Activated CD8-positive, alpha-beta memory T cell treated with anti-CD3 and anti-CD28 coated beads, Interleukin-2, amount 50 U/mL, for 24 hours (primary cell): ENCODE results near the gene ATRIP.
A peak's percentile ranks its signal among the peaks of the same experiment; 100 is the strongest.
"Not testable (repeated sequence)": the region's sequence is repeated elsewhere in the genome, so short reads cannot be mapped to it uniquely, and the experiment has no call there.

Experiments
- DNase-seq: peaks from one replicate; pipeline ENCODE4 v3.0.0-alpha.2; 2020; ENCODE audit errors: extremely low read depth

The ATRIP gene

GRCh38 chr3:48446425-48447193 lies at the start of gene ATRIP:
Gene ATRIP (plus strand): TSS chr3:48446737. CDS start chr3:48446846, 109 bp downstream.
- peak; percentile 62 for DNase-seq

GRCh38 chr3:48397767-48398681 lies 48.5 kb upstream of the ATRIP start:
- no peak for DNase-seq

DNA sequence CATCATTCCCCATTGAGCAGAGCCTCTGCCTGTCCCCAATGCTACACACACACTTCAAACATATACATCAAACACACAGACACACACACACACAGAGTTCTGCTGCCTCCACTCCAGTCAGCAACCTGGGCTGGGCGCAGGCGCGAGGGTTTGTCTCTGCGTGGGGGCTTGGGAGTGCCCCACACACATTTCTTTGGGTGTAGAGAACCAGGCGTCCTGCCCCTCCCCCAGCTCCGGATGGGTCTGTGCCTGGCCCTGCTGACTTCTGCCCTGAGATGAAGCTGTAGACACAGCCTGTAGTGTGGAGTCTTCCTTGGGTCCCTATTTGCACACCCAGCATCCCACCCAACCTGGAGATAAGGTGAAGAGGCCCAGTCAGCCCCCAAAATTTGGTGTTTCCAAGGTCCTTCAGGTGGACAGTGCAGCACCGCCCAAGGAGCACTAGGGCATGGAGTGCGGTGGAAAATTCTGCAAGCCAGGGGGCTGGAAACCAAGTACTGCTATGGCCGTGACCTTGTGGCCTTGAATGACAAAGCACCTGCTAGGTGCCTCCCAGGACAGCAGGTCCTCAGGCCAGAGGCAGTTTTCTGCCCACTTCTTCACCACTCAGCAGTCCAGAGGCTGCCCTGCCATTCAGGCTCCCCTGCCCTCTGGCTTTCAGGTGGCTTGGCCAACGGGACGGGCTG lies 47.7 kb upstream of the ATRIP start:
- no peak for DNase-seq

DNA sequence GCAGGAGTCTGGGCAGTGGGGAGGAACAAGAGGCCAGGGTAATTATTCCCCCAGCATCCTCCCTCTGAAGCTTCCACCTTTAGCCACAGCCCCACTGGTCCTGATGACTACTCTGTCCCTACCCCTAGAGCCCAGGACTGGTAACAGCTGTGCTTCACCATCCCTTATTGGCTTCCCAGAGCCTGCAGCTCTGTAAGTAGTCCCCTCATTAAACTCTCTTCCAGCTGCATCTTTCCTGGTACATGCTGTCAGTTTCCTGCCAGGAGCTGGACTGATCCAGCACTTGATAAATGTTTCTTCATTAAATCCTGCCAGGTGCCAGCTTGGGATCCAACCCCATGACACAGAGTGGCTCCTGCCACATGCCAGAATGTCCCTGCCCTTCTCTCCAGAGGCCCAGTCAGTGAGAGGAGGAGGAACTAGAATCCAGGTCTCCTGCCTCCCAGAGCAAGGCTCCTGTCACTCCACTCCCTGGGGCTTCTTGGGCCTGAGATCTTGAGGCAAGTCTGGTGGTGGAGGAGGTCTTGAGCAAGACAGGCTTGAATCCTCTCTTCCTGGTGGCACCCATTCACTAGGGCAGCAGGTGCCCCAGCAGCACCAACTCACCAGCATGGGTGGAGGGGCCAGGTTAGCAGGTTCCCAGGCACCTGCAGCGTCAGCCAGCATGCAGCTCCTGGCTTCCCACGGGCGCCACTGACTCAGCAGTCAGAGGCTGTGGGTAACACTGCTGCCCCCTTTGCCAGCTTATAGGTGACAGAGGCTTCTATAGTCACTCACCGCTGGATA lies 47.0 kb upstream of the ATRIP start:
- DNase-seq, result no peak

- peak; percentile 6 for DNase-seq
These were observed 45.6 kb upstream of the ATRIP start for GRCh38 chr3:48400824-48401433.

DNA sequence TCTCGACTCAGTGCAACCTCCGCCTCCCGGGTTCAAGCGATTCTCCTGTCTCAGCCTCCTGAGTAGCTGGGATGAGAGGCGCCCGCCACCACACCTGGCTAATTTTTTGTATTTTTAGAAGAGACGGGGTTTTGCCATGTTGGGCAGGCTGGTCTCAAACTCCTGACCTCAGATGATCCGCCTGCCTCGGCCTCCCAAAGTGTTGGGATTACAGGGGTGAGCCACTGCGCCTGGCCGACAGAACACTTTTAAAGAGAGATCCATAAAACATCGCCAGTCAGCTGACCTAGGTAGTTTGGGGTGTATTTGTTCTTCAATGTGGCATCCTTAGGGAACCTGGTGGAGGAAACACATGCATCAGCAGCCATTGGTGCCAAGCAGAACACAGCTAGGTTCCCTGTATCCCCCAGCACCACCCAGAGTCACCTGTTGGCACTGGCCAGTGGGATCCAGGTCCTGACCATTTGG lies 45.1 kb upstream of the ATRIP start:
- DNase-seq, result not testable (repeated sequence)

GRCh38 chr3:48402281-48402732 lies 44.2 kb upstream of the ATRIP start:
- no peak for DNase-seq

GRCh38 chr3:48402907-48403306 lies 43.6 kb upstream of the ATRIP start:
- DNase-seq, result no peak

DNA sequence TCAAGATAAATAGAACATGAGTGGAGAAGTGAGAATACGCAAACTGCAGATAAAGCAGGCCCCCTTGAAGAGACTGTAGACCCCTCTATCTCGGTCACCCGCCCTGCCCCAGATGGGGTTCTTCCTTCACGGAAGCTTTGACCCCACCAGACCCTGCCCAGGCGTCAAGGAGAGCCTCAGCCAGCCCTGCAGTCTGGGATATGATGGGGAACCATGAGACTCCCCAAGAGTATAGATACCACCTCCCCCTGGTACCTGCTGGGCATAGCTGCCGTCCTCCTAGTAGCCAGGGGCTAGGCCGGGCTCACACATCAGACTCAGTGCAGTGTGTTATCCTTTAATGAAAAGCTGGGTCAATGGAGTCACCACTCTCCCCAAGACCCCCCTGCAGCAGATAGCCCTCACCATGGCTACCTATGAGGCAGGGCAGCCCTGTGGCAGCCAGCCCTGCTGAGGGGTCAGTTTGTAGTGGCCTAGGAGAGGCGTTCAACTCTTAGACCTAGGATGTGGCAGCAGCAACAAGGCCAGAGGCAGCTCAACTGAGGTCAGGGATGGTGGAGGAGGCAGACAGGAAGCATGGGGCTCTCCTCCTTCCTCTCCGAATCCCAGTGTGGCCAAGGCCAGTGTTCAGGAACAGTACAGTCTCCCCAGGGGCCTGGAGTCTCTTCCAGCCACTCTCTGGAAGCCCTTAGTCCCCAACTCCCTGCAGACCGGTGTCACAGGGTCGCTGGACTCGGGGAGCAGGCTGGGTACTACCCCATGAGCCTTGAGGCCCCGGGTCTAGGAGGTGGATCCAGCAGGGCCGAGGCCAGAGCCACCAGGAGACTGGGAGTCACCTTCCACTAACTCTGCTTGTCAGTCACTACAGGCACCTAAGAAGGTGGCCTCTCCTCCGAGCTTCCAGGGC lies 42.8 kb upstream of the ATRIP start:
- DNase-seq, result no peak

- DNase-seq, result no peak
These were observed 41.8 kb upstream of the ATRIP start for GRCh38 chr3:48404440-48405342.

DNA sequence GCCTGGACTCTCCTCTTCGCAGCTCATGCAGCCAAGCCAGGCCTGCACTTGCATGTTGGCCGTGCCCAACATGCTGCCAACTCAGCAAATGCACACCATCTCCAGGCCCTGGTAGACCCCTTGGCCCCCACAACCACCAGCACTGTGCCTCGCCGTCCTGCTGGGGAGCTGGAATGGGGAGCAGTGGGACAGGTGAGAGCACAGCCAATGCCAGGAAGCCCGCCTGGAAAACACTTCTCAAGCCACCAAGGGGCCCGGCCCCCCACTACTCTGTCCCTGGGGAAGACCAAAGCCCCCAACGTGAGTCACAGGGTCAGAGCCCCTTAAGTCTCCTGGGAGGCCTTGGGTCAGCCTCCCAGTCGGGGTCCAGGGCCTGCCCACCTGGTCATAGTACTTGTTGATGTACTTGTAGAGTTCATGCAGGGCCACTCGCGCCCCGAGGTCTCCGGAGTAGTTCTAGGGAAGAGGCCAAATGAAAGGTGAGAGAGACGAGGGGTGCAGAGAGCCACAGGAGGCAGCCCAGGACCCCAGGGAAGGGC lies 41.1 kb upstream of the ATRIP start:
- DNase-seq, result no peak

GRCh38 chr3:48405971-48406370 lies 40.6 kb upstream of the ATRIP start:
- no peak for DNase-seq

DNA sequence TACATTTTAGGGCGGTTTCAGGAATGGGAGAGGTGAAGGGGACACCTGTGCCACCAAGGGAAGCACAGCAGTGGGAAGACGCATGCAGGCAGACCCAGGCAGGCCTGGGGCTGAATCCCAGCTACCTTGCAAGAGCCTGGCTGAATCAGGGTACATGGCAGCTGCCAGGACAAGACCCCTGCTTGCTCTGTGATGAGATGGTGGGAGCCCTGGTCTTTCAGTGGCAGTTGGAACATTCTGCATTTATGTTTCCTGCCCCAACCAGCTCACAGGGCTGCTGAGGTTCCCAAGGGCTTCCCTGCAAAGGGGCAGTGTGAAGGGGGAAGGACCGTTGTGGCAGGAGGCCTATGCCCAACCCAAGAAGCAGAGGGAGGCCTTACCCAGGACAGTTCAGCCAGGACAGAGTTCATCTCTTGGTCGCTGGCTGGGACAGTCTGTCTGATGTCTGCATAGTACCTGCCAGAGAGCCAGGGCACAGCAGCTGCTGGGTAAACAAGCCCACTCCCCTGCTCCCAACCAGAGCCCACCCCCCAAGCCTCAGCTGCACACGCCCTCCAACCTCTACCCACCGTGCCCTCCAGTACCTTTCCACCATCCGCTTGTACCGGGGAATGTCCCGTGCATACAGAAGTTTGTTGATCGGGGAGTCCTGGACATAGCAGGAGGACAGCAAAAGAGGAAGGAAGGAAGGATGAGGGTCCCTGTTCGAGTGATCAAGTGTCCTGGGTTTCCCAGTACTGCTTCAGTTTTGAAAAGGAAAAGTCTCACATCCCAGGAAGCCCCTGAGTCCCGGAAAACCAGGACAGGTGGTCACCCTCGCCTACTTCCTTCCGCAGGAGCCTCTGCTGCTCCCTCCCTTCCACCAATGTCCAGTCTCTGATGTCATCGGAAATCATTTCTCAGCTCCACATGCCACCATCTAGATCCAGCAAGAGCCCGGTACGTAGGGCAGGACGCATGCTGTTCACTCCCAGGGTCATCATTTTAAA lies 39.8 kb upstream of the ATRIP start:
- DNase-seq, result no peak

- no peak for DNase-seq
These were observed 38.9 kb upstream of the ATRIP start for GRCh38 chr3:48407542-48408099.

DNA sequence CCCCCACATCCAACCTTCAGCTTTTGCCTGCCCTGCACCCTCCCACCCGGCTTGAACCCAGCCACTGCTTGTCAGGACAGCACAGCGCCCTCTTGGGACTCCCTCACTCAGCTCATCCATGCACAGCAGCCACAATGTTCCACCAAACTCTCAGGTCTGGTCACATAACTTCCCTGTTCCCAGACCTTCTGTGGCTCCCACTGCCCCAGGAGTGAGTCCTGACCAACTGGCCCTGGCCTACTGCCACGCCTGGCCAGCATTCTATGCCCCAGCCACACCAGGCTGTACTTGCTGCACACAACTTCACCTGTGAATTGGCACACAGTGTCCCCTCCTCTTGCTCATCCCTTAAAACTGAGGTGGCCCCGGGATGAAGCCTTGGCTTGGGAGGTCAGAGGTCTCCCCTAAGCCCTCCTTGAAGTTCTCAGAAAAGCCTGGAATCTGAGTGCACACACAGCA lies 37.7 kb upstream of the ATRIP start:
- no peak for DNase-seq

DNA sequence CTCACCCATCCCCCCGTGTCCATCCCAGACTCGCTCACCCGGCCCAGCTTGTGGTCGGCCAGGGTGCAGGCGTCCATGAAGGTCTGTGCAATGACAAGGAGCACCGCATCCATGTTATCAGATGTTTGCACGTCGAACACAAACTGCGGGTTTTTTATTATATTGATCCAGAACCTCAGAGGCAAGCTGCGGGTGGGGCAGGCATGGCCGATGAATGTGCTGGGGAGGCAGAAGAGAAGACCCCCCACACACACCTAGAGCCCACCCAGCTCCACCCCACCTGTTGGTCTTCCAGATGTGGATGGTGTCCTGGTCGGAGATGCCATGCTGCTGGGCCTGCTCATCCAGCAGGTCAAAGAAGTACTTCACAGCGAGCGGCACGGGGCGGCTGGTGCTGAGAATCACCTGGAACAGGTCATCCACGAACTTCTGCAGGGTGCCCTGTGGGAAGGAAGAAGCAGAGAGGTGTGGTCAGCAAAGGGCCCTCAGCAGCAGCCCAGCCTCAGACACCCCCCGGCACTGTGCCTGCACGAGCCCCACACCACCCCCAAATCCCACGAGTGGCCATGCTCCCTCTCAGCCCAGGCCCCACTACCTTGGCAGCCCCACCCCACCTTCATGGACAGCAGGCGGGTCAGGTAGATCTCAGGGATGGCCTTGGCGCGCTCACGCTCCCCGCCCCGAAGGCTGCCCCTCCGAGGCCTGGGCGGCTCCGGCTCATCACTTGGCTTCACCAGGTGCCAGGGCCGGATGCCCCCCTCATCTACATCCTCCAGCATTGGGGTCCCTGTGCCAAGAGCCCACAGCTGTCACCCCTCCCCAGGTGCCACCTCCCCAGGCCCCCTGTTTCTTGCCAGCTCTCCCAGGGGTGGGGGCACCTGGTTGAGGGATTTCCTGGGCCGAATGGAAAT lies 37.0 kb upstream of the ATRIP start:
- DNase-seq, result no peak
